ENCODE data around the gene IKZF4. TPM values are rescaled to one million over a fixed set of nuclear protein-coding genes. Genes with fewer than 3 reads are reported as not detected.
A peak's percentile ranks its signal among the peaks of the same experiment; 100 is the strongest.

Gene IKZF4
- polyA plus RNA-seq, 1 donor (not counting 4 experiments of a cell fraction or from before 2014, with no cell fraction given): 1.1 TPM

DNA sequence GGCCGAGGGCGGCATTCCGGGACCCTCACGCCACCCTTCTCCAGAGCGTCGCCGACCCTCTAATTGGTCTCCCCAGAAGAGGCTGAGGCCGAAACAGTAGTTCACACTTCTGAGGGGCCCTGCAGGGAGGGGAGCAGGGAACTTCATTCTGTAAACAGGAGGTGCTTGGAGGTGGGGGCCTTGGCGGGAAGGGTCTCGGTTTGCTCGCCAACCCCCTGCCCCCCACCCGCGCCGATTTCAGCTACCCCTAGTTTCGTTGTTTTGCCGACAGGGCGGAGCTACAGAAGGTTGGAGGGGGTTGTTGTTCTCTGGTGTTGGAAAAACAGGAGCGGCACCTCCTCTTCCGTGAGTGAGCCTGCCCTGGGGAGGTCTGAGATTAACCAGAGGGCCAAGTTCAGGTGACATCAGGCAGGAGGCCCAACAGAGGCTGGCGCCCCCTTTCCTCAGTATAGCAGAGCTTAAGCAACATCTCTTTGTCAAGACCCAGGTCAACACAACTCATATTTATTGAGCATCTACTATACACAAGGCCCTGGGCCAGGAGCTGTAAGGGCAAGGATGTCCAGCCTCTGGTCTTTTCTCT is 59.8 kb downstream of the IKZF4 start:
- H3K27me3 ChIP-seq (ENCODE audit: control insufficient read depth, extremely low read depth, insufficient read depth, low read length): no peaks in the 10 kb centered on the region
- DNase-seq (ENCODE audit: low read depth, low spot score) (peak; percentile 54), FAIRE-seq (no peak)
- peak overlapping the region; percentile 97 for H2AFZ ChIP-seq (ENCODE audit: control insufficient read depth, low read length)
- peaks cover 10% of the 10 kb centered on the region for H3K4me1 ChIP-seq (ENCODE audit: control insufficient read depth, extremely low read depth, insufficient read depth, low read length)
- H3K27ac ChIP-seq (ENCODE audit: control insufficient read depth, insufficient read depth, low read length): peak overlapping the region; percentile 84
- H4K20me1 ChIP-seq (ENCODE audit: control insufficient read depth, extremely low read depth, insufficient read depth, low read length): no peaks in the 10 kb centered on the region
- H3K36me3 ChIP-seq (ENCODE audit: control insufficient read depth in 2 of 2, extremely low read depth in 1 of 2, insufficient read depth in 2 of 2, low read length in 2 of 2): peaks cover 0 to 8% of the 10 kb centered on the region in 2 experiments
- peak overlapping the region; percentile 83 for H3K9ac ChIP-seq (ENCODE audit: control insufficient read depth, extremely low read depth, insufficient read depth, low read length)
- TF ChIP-seq, protein P1, sequence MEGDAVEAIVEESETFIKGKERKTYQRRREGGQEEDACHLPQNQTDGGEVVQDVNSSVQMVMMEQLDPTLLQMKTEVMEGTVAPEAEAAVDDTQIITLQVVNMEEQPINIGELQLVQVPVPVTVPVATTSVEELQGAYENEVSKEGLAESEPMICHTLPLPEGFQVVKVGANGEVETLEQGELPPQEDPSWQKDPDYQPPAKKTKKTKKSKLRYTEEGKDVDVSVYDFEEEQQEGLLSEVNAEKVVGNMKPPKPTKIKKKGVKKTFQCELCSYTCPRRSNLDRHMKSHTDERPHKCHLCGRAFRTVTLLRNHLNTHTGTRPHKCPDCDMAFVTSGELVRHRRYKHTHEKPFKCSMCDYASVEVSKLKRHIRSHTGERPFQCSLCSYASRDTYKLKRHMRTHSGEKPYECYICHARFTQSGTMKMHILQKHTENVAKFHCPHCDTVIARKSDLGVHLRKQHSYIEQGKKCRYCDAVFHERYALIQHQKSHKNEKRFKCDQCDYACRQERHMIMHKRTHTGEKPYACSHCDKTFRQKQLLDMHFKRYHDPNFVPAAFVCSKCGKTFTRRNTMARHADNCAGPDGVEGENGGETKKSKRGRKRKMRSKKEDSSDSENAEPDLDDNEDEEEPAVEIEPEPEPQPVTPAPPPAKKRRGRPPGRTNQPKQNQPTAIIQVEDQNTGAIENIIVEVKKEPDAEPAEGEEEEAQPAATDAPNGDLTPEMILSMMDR (optimal IDR thresholded peaks at IDR 0.05 in 1 of 3, IDR thresholded peaks at IDR 0.05 in 1 of 3, conservative IDR thresholded peaks at IDR 0.05 in 1 of 3; ENCODE audit: extremely low read depth in 1 of 3, insufficient read depth in 2 of 3, low read length in 3 of 3): no peak
- no peak for TF ChIP-seq EZH2 (IDR thresholded peaks at IDR 0.05; ENCODE audit: low read length)
- H3K9me3 ChIP-seq (ENCODE audit: control insufficient read depth, low read depth, low read length): no peaks in the 10 kb centered on the region
- H3K9me1 ChIP-seq (ENCODE audit: control insufficient read depth, extremely low read depth, insufficient read depth, low read length): no peaks in the 10 kb centered on the region
- H3K4me2 ChIP-seq (ENCODE audit: control insufficient read depth, extremely low read depth, insufficient read depth, low read depth, low read length): peak overlapping the region; percentile 93
- dilution Hi-C loops (cut with MboI; ENCODE audit: extremely low pct_ligation_motif_present, low sequenced_read_pairs): no loop called here
- no peaks in the 10 kb centered on the region for H3K79me2 ChIP-seq (ENCODE audit: control insufficient read depth, insufficient read depth, low read length)
- H3K4me3 ChIP-seq (ENCODE audit: control insufficient read depth in 2 of 3, extremely low read depth in 1 of 3, insufficient read depth in 2 of 3, low read depth in 1 of 3, low read length in 3 of 3): peak overlapping the region; percentile 72 to 79 (median 79)

DNA sequence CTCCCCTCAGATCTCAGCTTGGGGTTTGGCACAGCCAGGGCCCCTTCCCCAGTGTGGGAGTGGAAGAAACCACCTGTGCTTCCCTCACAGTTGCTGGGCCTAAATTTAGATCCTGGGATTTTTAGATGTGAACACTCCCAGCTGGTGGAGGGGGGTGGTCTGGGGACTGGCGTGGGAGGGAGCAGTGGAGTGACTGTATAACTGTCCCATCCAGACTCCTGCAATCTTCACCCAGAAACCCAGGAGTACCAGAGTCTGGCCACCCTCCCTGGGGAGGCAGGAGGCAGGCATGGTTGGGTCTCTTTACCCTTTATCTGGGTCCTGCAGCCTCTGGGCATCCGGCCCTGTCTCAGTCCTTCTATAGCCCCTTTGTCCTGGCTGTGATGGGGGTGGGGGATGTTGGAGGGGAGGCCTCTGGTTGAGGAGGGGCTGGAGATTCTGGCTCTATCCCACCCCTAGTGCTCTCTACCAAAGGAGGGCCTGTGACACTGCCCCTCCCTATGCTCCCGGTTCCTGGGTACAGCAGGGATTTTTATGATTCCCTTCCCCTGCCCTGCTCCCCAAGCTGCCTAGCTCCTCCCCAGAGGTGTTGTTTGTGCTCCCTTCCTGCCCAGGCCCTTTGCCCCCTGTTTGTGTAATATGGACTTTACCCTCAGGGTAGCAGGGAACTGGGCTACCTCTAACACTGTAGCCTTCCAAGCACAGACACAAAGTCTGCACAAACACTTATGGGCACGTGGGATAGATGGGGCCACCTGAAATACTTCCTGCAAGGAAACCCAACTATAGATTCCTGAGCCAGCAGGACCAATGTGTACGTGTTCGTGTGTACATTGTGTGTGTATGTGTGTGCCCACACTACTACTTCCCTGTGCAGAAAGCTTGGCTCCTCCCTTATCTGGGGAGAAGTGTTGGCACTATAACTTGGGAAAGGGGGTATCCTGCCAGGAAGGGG is 60.8 kb downstream of the IKZF4 start:
- H3K27me3 ChIP-seq (ENCODE audit: control insufficient read depth, extremely low read depth, insufficient read depth, low read length): no peaks in the 10 kb centered on the region
- no peaks in the 10 kb centered on the region for H4K20me1 ChIP-seq (ENCODE audit: control insufficient read depth, extremely low read depth, insufficient read depth, low read length)
- dilution Hi-C loops (cut with MboI; ENCODE audit: extremely low pct_ligation_motif_present, low sequenced_read_pairs): no loop called here
- no peak for DNase-seq (ENCODE audit: low read depth, low spot score)
- peaks cover 0 to 8% of the 10 kb centered on the region in 2 experiments for H3K36me3 ChIP-seq (ENCODE audit: control insufficient read depth in 2 of 2, extremely low read depth in 1 of 2, insufficient read depth in 2 of 2, low read length in 2 of 2)
- no peak overlapping the region for H2AFZ ChIP-seq (ENCODE audit: control insufficient read depth, low read length)
- H3K9ac ChIP-seq (ENCODE audit: control insufficient read depth, extremely low read depth, insufficient read depth, low read length): no peak overlapping the region
- H3K4me1 ChIP-seq (ENCODE audit: control insufficient read depth, extremely low read depth, insufficient read depth, low read length): peaks cover 16% of the 10 kb centered on the region
- H3K9me1 ChIP-seq (ENCODE audit: control insufficient read depth, extremely low read depth, insufficient read depth, low read length): no peaks in the 10 kb centered on the region
- H3K4me3 ChIP-seq (ENCODE audit: control insufficient read depth in 2 of 3, extremely low read depth in 1 of 3, insufficient read depth in 2 of 3, low read depth in 1 of 3, low read length in 3 of 3): peak overlapping the region in 2 of 3 experiments; percentile 72 to 79
- no peak for TF ChIP-seq EZH2 (IDR thresholded peaks at IDR 0.05; ENCODE audit: low read length)
- TF ChIP-seq, protein P1 (optimal IDR thresholded peaks at IDR 0.05 in 1 of 3, IDR thresholded peaks at IDR 0.05 in 1 of 3, conservative IDR thresholded peaks at IDR 0.05 in 1 of 3; ENCODE audit: extremely low read depth in 1 of 3, insufficient read depth in 2 of 3, low read length in 3 of 3): no peak
- H3K27ac ChIP-seq (ENCODE audit: control insufficient read depth, insufficient read depth, low read length): no peak overlapping the region
- no peak for FAIRE-seq
- peak overlapping the region; percentile 93 for H3K4me2 ChIP-seq (ENCODE audit: control insufficient read depth, extremely low read depth, insufficient read depth, low read depth, low read length)
- H3K9me3 ChIP-seq (ENCODE audit: control insufficient read depth, low read depth, low read length): no peaks in the 10 kb centered on the region
- no peaks in the 10 kb centered on the region for H3K79me2 ChIP-seq (ENCODE audit: control insufficient read depth, insufficient read depth, low read length)
